ENCODE results near the gene FOXL2NB. TPM values are rescaled to one million over a fixed set of nuclear protein-coding genes. Genes with fewer than 3 reads are reported as not detected.

FOXL2NB gene
- total and polyA plus RNA-seq, 2 of the 13 experiments (the other 11 are each of a cell fraction or from before 2014, with no cell fraction given), result not detected

DNA sequence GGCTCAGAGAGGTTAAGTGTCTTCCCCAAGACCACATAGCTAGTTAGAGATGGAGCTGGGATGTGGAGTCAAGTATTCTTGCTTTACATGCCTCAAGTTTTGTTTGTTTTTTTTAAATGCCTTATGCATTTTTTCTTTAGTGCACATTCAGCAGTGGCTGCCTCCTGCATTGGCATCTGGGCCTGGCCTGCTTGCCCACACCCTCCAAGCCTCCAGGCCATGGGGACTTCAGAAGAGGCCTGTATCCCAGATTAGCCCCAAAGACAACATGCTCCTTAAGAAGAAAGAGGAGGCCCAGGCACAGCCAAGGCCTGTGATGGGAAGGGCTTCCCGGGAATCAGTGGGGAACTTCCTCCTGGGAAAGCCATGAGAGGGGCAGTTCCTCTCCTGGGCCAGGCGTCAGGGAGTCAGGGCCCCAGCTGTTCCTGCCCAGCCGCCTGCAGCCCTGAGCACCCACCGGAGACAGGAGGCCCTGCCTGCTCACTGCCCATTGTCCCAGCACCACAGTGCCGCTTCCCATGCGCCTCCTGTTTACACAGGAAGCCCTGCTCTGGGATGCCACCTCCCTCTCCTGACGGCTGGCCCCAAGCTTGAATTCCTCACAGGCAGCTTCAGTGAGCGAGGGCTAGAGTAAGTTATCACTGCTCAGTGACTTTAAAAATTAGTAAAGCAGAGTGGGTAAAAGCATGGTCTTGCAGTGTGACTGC, 16.0 kb downstream of the FOXL2NB start:
- peaks cover 2 to 38% of the 10 kb centered on the region in 2 experiments; a peak in 4 of 5 replicates for H3K27me3 ChIP-seq (ENCODE audit: control insufficient read depth in 1 of 2, insufficient read depth in 2 of 2, low read length in 2 of 2)
- no peaks in the 10 kb centered on the region for H3K79me2 ChIP-seq (ENCODE audit: insufficient read depth, low read length)
- no TSS peak for BruUV-seq (replicated peaks)
- in situ Hi-C loops (cut with HindIII; ENCODE audit: extremely low pct_ligation_motif_present, low pct_unique_long_range_greater_than_20kb), result no loop called here
- ATAC-seq (peak; percentile 72), FAIRE-seq (no peak), DNase-seq (ENCODE audit: low spot score) (peak; percentile 26)
- H2AFZ ChIP-seq (ENCODE audit: low read length), result no peak overlapping the region
- WGBS (ENCODE audit: low lambda C conversion rate), result 13% methylated on average over 3 of the region's 8 CpGs
- intact Hi-C loops (cut with micrococcal nuclease; ENCODE audit: unreplicated experiment), result no loop called here
- no peak overlapping the region for H3K4me2 ChIP-seq (ENCODE audit: low read depth, low read length)
- H3K4me1 ChIP-seq (ENCODE audit: insufficient read depth, low read length), result 0 out of 2 replicates have a peak, but pooled peaks cover 12% of the 10 kb centered on the region
- H4K20me1 ChIP-seq (ENCODE audit: insufficient read depth, low read length), result no peaks in the 10 kb centered on the region
- no peak overlapping the region for H3K9ac ChIP-seq (ENCODE audit: insufficient read depth, low read depth, low read length)
- TF ChIP-seq, protein P1, sequence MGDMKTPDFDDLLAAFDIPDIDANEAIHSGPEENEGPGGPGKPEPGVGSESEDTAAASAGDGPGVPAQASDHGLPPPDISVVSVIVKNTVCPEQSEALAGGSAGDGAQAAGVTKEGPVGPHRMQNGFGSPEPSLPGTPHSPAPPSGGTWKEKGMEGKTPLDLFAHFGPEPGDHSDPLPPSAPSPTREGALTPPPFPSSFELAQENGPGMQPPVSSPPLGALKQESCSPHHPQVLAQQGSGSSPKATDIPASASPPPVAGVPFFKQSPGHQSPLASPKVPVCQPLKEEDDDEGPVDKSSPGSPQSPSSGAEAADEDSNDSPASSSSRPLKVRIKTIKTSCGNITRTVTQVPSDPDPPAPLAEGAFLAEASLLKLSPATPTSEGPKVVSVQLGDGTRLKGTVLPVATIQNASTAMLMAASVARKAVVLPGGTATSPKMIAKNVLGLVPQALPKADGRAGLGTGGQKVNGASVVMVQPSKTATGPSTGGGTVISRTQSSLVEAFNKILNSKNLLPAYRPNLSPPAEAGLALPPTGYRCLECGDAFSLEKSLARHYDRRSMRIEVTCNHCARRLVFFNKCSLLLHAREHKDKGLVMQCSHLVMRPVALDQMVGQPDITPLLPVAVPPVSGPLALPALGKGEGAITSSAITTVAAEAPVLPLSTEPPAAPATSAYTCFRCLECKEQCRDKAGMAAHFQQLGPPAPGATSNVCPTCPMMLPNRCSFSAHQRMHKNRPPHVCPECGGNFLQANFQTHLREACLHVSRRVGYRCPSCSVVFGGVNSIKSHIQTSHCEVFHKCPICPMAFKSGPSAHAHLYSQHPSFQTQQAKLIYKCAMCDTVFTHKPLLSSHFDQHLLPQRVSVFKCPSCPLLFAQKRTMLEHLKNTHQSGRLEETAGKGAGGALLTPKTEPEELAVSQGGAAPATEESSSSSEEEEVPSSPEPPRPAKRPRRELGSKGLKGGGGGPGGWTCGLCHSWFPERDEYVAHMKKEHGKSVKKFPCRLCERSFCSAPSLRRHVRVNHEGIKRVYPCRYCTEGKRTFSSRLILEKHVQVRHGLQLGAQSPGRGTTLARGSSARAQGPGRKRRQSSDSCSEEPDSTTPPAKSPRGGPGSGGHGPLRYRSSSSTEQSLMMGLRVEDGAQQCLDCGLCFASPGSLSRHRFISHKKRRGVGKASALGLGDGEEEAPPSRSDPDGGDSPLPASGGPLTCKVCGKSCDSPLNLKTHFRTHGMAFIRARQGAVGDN (CRISPR knock-in tag; IDR thresholded peaks at IDR 0.05), result 0 out of 2 replicates have a peak, but pooled peaks have one; percentile 25
- TF ChIP-seq ZNF230 (CRISPR knock-in tag; IDR thresholded peaks at IDR 0.05) (no peak), PHF21A (CRISPR knock-in tag; IDR thresholded peaks at IDR 0.05) (0 out of 2 replicates have a peak, but pooled peaks have one; percentile 28), FOXA3 (CRISPR knock-in tag; IDR thresholded peaks at IDR 0.05) (peak; percentile 52; the same call in 1 of the 2 replicates), FOXA1 (IDR thresholded peaks at IDR 0.05) (no peak), FOXA1 (CRISPR knock-in tag; IDR thresholded peaks at IDR 0.05) (peak; percentile 79)
- no peaks in the 10 kb centered on the region for H3K36me3 ChIP-seq (replicated peaks in 1 of 2; ENCODE audit: control insufficient read depth in 1 of 2, insufficient read depth in 2 of 2, low read length in 2 of 2)
- ChIA-PET CTCF (ENCODE audit: low intra/inter-chr PET ratio, low total read pairs) (no interaction called here), POLR2A (no interaction called here)
- no peak overlapping the region for H3K27ac ChIP-seq (ENCODE audit: extremely low read length, insufficient read depth, low read length)
- no peaks in the 10 kb centered on the region for H3K9me3 ChIP-seq (ENCODE audit: low read length)
- H3K4me3 ChIP-seq (replicated peaks in 1 of 3; ENCODE audit: insufficient read depth in 1 of 3, low read depth in 2 of 3, low read length in 3 of 3), result no peak overlapping the region

All from HepG2 (cell line).